GM08714 (cell line): ENCODE data around the gene FOXF1.

Source experiments
- H3K4me3 ChIP-seq: fragments of 200-500 bp; sonication (Bioruptor generic); 2 replicates; pipeline ENCODE4 v1.5.1; 2014; ENCODE audit warnings: mild to moderate bottlenecking, low read length, inconsistent platforms
- ZNF274 ChIP-seq: IDR thresholded peaks from 2 replicates; pipeline ENCODE4 v1.6.1; 2012; ENCODE audit warnings: mild to moderate bottlenecking, low read depth, low read length

The FOXF1 gene

DNA sequence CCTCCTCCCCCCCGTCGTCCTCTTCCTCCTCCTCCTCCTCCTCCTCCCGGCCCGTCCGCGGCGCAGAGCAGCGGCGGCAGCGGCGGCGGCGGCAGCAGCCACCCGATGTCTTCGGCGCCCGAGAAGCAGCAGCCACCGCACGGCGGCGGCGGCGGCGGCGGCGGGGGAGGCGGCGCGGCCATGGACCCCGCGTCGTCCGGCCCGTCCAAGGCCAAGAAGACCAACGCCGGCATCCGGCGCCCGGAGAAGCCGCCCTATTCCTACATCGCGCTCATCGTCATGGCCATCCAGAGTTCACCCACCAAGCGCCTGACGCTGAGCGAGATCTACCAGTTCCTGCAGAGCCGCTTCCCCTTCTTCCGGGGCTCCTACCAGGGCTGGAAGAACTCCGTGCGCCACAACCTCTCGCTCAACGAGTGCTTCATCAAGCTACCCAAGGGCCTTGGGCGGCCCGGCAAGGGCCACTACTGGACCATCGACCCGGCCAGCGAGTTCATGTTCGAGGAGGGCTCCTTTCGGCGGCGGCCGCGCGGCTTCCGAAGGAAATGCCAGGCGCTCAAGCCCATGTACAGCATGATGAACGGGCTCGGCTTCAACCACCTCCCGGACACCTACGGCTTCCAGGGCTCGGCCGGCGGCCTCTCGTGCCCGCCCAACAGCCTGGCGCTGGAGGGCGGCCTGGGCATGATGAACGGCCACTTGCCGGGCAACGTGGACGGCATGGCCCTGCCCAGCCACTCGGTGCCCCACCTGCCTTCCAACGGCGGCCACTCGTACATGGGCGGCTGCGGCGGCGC is at the start of gene FOXF1:
Gene FOXF1, plus strand, starts transcription at position 63 of the 797 bp plus-strand sequence. Its CDS starts 43 bp downstream, at position 106.
- peak within 1 kb of the TSS; percentile 41; the same call in 1 of the 2 replicates for H3K4me3 ChIP-seq
- TF ChIP-seq ZNF274 = no peak

DNA sequence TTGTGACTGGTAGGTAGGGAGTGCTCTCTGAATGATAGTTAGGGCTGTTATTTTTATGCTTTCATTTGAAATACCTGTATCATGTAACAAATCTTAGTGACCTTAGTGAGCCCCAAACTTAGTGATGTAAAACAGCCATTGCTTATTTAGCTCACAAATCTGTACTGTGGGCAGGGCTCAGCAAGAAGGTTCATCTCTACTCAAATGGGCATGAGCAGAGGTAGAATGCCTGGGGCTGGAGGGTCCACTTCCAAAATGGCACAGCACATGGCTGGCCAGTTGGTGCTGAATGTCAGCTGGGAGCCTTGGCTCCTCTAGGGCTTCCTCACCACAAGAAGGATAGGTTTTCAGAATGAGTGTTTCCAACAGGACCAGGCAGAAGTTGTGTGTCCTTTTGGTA is 49.3 kb upstream of the FOXF1 start:
- TF ChIP-seq ZNF274 = no peak

GRCh38 chr16:86462334-86463084 is 47.8 kb upstream of the FOXF1 start:
- H3K4me3 ChIP-seq = no peak overlapping the region
- TF ChIP-seq ZNF274 = no peak

More for the DNA sequence above, 49.3 kb upstream of the FOXF1 start:
- H3K4me3 ChIP-seq = no peak overlapping the region

DNA sequence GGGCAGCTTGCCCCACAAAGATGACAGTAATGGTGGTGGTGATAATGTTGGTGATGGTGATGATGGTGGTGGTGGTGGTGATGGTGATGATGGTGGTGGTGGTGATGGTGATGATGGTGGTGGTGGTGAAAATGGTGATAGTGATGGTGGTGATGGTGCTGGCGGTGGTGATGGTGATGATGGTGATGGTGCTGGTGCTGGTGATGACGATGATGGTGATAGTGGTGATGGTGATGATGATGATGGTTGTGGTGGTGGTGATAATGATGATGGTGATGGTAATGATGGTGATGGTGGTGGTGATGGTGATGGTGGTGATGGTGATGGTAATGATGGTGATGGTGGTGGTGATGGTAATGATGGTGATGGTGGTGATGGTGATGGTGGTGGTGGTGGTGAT is 46.3 kb upstream of the FOXF1 start:
- no peak for TF ChIP-seq ZNF274
- no peak overlapping the region for H3K4me3 ChIP-seq

GRCh38 chr16:86465434-86465833 is 44.9 kb upstream of the FOXF1 start:
- no peak overlapping the region for H3K4me3 ChIP-seq
- TF ChIP-seq ZNF274 = no peak

DNA sequence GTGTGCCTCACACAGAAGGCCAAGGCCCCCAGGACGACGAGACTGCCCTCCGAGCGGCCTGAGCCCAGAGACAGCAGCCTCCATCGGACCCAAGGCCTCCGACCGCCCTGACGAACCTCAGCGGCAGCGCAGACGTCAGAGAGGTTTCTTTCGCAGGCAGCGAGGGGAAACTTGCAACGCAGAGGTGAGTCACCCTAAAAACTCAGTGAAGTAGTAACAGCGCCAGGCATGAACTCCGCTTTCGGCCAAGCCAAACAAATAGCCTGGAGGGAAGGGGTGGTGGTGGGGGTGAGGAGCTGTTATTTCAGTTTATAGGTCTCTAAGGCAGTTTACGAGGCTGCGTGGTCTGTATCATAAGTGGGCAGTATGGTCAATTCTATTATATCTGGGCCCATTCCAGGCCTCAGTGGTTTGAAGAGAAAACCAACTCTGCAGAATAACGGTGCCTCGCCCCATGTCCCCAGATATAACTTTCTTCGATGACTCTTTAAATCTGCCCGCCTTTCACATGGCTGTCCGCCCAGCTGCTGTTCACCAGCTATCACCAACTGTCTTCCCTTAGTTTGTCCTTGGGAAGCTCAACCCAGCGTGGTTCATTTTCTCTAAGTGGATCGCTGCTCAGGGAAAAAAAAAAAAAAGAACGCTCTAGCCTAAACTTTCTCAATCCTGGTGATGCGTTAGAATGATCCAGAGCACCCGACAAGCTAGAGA is 43.5 kb upstream of the FOXF1 start:
- TF ChIP-seq ZNF274 = no peak
- H3K4me3 ChIP-seq = no peak overlapping the region

DNA sequence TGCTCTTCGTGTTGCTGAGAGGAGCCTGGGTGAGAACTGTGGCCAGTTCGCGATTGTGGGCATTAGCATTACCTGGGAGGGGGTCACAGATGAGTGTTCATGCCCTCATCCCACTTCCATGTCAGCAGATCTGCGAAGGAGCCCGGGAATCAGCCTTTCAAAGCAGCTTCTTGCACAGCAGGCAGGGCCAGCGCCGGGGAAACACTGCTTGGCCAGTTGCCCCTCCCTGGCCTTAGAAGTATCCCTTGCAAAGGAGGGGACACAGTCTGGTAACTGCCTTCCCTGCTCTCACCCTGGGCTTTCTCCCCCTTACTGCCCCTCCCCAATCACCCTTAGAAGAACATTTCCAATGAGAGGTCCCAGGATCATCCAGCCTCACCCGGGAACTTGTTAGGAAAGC is 42.8 kb upstream of the FOXF1 start:
- H3K4me3 ChIP-seq = no peak overlapping the region
- no peak for TF ChIP-seq ZNF274

DNA sequence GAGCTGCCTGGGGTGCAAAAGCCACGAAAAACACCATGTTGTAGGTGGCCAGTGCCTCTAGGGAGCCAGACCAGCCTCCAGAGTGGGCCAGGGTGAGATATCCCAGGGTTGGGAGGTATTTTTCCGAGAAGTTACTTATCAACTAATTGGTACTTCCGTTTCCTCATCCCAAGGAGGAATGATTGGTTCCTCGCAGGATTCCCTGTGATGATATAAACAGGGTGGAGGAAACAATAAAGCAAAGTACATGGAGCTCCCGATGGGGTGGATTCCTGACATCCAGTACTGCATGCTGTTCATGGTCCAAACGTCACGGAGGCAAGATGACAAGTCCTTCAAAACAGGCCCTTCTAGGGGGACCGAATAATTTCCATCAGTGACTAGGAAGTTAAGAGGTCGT is 39.4 kb upstream of the FOXF1 start:
- H3K4me3 ChIP-seq = no peak overlapping the region
- TF ChIP-seq ZNF274 = no peak

DNA sequence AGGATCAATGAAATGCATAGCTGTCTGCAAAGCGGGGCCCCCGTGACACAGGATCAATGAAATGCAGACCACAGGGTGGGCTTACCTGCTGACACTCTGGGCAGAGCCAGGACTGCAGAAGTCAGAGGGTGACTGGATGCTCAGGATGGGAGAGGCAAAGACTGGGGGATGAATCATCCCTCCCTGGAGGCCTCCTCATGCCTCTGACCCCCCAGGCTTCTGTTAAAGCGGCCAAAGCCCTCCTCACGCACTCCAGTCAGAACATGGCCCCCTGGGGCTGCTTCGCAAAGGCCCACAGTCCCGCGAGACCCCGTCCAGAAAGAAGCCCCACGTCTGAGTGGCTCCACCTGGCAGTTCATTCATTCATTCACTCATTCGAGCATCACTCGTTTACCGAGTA is 38.4 kb upstream of the FOXF1 start:
- TF ChIP-seq ZNF274 = no peak
- H3K4me3 ChIP-seq = no peak overlapping the region

DNA sequence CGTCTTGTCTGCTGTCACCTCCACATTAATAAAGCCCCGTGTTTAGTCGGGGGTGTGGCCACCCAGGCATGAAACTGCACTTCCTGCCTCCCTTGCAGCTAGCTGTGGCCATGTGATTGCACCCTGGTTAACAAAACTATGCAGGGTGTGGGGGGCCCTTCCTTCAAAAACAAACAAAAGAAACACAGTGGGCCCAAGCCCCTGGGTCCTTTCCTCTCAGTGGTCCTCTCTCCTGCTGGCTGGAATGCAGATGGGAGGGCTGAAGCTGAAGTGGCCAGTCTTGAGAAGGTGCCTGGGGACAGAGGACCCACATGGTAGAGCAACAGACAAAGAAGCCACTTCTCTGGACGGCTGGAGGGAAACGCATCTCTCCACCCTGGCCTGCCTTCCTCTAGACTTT is 38.0 kb upstream of the FOXF1 start:
- no peak overlapping the region for H3K4me3 ChIP-seq
- no peak for TF ChIP-seq ZNF274

DNA sequence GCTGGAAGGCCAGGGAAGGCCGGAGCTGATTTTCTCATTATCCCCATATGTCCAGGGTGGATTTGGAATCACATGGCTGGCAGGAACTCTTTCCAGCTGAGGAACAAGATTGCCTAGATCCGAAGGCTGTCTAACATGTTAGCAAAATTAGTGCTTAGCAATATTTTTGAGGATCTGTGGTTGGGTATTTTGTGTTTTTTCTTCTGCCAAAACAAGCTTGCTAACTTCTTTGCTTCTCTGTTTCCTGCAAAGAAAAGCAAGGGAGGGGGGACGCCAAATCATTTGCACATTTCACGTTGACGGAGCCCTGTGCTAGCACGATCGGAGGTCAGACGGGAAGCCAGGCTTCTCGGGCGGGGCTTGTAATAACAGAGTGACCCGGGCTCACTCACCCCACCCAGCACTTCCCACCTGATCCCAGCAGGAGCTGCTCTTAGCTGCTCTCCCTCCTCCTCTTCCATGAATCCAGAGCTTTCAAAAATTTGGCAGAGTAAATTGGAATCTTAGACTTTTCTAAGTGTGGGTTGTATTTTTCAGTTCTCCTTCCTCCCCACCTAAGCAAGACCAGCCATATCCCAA is 33.3 kb upstream of the FOXF1 start:
- no peak overlapping the region for H3K4me3 ChIP-seq
- TF ChIP-seq ZNF274 = no peak

DNA sequence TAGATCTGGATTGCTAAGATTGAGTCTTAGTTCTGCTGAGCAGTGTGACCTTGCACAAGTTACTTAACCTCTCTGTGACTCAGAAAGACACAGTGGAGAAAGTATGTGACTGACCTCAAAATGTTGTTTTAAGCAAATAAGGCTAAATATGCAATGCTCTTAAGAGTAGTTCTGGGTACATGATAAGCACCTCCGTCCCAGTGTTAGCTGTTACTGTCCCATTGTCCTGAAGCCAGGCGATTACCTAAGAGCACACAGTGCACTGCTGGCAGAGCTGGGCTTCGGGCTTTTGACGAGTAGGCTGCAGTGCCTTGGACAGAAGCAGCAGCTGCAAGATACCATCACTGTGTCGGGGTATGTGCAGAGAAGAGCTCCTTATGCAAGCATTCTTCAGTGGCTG is 32.7 kb upstream of the FOXF1 start:
- no peak for TF ChIP-seq ZNF274
- H3K4me3 ChIP-seq = no peak overlapping the region

GRCh38 chr16:86478779-86479178 is 31.5 kb upstream of the FOXF1 start:
- no peak for TF ChIP-seq ZNF274
- H3K4me3 ChIP-seq = no peak overlapping the region

GRCh38 chr16:86479419-86479818 is 30.9 kb upstream of the FOXF1 start:
- no peak overlapping the region for H3K4me3 ChIP-seq
- no peak for TF ChIP-seq ZNF274

DNA sequence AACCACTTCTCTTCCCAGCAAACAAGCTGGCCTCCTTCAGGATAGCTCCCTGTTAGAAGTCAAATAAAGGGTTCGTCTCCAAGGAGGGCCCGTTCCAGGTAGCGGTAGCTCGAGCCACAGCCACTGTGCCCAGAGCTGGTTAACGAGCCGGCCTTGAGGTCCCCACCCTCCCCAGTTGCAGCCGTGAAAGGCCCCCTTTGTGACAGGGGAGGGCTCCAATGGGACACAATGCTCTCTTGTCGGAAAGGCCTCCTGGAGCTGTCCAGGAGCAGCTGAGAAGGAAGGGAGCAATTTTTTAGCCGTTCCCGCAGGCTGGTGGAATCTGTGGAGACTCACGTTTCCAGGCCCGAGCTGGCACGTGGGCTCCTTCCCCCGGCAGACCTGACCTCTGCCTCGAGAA is 29.9 kb upstream of the FOXF1 start:
- no peak for TF ChIP-seq ZNF274
- H3K4me3 ChIP-seq = no peak overlapping the region
